DMS153 (cell line): ENCODE measurements around the gene A3GALT2.

Experiments
- DNase-seq: peaks from one replicate; lab custom pipeline; 2025; lab: John Stamatoyannopoulos, UW

A3GALT2 gene

GRCh38 chr1:33320619-33321165 is at the start of gene A3GALT2:
Gene A3GALT2 (minus strand): TSS chr1:33321098. CDS start chr1:33321098, 0 bp downstream.
- DNase-seq: no peak

GRCh38 chr1:33370301-33370700 is 49.4 kb upstream of the A3GALT2 start:
- no peak for DNase-seq

- DNase-seq: no peak
Observed at GRCh38 chr1:33369764-33370163, 48.9 kb upstream of the A3GALT2 start.

- DNase-seq: no peak
Observed at GRCh38 chr1:33369081-33369480, 48.2 kb upstream of the A3GALT2 start.

- DNase-seq: no peak
Observed at GRCh38 chr1:33368431-33368830, 47.5 kb upstream of the A3GALT2 start.

GRCh38 chr1:33367485-33368405 is 46.8 kb upstream of the A3GALT2 start:
- peak; percentile 79 for DNase-seq

- DNase-seq: no peak
Observed at GRCh38 chr1:33366762-33367484, 46.0 kb upstream of the A3GALT2 start.

GRCh38 chr1:33365560-33365997 is 44.7 kb upstream of the A3GALT2 start:
- no peak for DNase-seq

GRCh38 chr1:33364565-33364918 is 43.6 kb upstream of the A3GALT2 start:
- no peak for DNase-seq

GRCh38 chr1:33363470-33363861 is 42.6 kb upstream of the A3GALT2 start:
- DNase-seq: no peak

GRCh38 chr1:33363021-33363420 is 42.1 kb upstream of the A3GALT2 start:
- DNase-seq: no peak

- DNase-seq: no peak
Observed at GRCh38 chr1:33361532-33362235, 40.8 kb upstream of the A3GALT2 start.

GRCh38 chr1:33360367-33360766 is 39.5 kb upstream of the A3GALT2 start:
- no peak for DNase-seq

GRCh38 chr1:33359931-33360330 is 39.0 kb upstream of the A3GALT2 start:
- DNase-seq: no peak

- DNase-seq: no peak
Observed at GRCh38 chr1:33358795-33359503, 38.1 kb upstream of the A3GALT2 start.

GRCh38 chr1:33358114-33358794 is 37.4 kb upstream of the A3GALT2 start:
- no peak for DNase-seq

GRCh38 chr1:33357099-33357498 is 36.2 kb upstream of the A3GALT2 start:
- no peak for DNase-seq

- DNase-seq: no peak
Observed at GRCh38 chr1:33354707-33355316, 33.9 kb upstream of the A3GALT2 start.

- DNase-seq: no peak
Observed at GRCh38 chr1:33353531-33353930, 32.6 kb upstream of the A3GALT2 start.

GRCh38 chr1:33351281-33351660 is 30.4 kb upstream of the A3GALT2 start:
- no peak for DNase-seq
